ENCODE measurements around the gene RBMS1.

RBMS1 gene

DNA sequence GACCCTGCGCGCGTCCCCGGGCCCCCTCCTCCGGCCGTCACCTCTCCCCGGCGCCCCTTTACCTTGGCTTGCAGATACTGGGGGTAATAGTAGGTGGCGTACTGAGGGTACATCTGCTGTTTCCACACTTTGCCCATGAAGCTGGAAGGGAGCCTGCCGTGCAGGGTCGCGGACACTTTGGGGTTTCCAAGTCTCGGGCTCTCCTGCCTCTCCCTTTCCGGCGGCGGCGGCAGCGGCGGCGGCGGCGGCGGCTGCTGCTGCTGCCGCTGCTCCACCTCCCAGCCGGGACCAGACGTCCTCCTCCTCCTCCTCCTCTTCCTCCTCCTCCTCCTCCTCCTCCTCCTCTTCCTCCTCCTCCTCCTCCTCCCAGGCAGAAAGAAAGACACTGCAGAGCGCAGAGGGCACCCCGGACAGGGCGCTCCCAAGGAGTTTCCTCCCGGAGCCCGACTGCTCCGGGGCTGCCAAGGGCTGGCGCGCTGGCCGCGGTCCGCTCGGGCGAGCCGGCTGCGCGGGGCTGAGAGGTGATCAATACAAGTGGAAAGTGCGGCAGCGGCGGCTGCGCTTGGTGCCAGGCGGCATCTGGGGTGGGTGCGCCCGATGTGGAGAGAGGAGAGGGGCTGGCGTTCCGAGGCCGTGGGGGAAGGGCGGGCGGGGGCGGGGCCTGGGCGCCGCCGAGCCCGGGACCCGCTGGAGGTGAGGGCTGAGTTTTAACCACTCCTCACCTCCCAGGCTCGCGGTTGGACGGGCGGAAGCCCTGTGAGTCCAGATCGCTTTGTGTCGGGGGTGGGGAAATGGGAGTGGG is at the start of gene RBMS1:
Gene RBMS1, minus strand, starts transcription at position 581 of the 802 bp plus-strand sequence. Its CDS starts 444 bp downstream, at position 137.
- DNase-seq (ENCODE audit: low read depth), result no peak

DNA sequence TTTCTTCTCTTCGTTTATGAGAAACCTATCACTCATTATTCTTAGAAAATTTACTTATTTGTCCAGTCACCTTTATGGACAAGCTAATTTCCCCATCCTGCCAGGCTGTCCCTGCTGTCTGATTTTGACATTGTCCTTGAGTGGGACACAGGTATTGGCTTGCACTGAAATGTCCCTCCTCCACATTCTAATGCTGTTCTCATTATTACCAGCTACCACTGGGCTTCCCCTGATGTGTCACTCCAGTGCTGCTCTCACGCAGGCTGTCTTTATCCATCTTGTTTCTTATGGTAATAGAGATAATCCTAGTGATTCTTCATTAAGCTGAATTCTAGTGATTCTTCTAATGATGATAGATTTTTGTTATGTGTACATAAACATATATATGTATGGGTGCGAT is 48.1 kb upstream of the RBMS1 start:
- DNase-seq (ENCODE audit: low read depth), result no peak

DNA sequence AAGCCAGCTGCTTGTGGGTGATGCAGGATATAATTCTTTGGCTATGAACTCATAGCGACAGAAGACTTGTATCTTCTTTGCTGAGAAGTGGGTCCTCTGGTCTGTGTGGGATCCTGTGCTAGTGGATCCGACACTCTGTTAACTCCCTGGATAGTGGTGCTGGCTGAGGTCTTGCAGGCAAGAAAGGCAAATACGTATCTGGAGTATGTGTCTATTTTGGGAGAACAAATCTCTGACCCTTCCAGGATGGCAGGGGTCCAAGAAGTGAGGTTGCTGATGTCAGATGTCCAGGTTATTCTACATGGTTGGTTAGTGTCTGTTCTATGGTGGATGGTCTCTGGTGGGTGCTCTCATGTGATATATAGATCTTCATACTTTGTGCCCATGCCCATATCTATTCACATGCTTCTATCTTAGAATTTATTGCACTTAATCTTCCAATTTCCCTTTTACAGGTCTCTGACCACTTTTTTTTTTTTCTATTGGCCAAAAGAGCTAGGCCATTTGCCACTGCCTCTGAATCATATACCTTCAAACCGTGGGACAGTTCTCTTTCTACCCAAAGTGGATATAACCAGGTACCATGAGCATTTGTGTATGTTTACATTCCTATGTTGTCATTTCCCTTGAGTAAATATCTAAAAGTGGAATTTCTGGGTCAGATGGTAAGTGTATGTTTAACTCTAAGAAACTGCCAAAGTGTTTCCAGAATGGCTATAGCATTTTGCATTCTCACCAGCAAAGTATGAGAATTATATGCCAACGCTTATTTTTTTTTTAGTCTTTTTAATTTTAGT is 45.1 kb upstream of the RBMS1 start:
- no peak for DNase-seq (ENCODE audit: low read depth)

DNA sequence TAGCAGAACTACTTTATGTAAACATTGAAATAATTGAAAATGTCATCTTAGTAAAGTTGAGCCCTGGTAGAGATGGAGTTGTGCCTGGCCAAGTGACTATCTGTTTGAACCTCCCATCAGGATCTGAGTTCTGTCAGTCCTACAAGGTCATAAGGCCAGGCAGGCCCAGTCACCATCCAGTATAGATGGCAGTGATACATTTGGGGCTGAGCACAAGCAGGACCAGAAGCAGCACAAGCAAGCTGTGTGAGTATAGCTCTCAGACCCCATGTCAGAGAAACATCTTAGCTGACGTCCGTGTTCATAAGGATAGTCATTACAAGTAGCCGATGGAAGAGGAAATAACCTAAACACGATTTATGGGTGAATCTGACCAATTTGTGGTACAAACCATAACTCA is 44.5 kb upstream of the RBMS1 start:
- no peak for DNase-seq (ENCODE audit: low read depth)

DNA sequence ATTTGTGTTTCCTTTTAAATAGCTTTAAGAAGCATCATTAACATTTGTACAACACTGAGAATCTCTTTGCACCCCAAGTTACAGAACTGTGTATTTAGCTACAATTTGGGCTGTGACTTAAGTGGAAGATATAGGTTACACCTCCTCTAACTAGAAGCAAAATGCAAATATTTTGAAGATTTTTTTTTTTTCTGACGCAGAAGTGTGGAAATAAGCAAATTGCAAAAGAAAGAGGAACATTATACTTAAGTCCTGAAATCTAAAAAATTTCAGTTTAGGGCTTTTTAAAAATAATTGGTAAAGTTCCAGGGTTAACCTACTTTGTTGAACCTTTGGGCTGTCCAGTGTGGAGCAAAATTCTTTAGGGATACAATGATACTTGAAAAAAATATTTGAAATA is 41.4 kb upstream of the RBMS1 start:
- DNase-seq (ENCODE audit: low read depth), result no peak

DNA sequence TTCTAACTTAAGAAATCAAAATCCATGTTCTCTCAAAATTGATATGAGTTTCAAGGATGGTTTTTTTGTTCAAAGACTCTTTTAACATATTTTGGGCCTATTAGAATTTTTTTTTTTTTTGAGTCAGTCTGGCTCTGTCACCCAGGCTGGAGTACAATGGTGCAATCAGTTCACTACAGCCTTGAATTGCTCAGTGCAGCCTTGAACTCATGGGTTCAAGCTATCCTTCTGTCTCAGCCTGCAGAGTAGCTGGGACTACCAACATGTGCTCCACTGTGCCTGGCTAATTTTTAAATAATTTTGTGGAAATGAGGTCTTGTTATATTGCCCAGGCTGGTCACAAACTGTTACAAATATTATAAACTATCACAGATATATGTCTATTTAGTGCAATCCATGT is 40.6 kb upstream of the RBMS1 start:
- no peak for DNase-seq (ENCODE audit: low read depth)

DNA sequence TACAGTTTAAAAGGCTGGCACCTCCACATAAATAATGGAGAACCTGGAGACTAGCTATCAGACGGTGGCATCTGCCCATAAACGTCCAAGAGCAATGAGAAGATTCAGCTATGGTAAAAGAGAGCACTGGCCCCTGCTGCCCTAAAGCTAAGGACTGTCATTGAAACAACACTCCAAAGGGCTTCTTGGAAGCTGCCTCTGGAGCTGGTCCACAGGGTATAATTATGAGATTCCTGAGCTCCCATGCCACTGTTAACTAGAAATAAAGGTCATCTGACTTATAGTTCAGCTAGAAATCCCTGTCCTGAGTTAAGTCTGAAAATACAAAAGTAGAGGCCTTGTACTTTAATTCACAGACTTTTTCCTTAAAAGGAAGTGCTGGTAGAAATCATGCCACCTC is 39.9 kb upstream of the RBMS1 start:
- DNase-seq (ENCODE audit: low read depth), result no peak

DNA sequence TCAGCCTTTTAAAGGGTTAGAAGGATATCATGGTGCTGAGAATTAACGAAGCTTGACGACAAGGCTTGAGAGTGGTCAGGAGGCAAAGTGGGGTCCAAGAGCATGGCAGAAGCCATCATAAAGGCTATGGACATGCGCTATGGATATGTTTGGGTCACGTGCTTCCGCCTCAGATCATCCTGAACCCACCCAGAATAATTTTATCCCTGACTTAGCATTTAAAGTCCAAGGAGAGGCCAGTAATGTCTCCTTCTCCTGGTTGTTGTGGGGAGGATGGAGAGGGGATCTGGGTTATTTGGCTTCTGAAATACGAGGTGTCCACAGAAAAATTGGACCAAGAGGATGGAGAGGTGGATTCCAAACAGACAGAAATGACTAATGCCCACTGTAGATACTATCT is 38.8 kb upstream of the RBMS1 start:
- DNase-seq (ENCODE audit: low read depth), result no peak

DNA sequence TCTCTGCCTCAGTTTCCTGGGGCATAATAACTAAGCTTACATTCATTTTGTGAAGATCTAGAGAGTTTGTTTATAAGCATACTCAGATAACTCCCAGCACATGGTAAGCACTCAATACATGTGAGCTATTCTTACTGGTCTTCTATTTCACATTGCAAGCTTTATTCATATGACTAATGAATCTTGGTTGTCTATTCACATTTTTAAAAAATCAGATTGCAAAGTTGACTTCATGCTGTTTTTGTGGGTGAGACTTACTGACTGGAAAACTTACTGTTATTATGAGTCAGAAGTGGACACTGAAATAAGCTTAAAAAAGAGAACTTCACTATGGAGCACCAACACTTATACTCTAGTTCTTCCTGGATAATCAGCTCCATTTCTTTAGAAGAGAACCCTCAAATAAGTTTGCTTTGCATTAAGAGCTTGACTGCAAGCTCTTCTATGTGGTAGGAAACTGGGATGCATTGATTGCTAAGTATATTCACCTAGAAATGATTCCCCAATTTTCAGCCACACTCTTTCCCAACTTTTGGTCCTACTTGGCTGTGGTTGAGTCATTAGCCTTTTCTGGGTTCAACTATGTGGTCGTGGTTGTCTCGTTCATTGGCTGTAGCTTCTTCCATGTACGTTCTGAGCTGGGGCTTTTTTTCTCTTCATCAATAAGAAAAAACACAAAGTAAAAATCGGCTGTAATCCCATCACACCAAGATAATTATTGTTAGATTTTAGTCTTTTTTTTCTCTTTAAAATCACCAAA is 29.5 kb upstream of the RBMS1 start:
- no peak for DNase-seq (ENCODE audit: low read depth)

DNA sequence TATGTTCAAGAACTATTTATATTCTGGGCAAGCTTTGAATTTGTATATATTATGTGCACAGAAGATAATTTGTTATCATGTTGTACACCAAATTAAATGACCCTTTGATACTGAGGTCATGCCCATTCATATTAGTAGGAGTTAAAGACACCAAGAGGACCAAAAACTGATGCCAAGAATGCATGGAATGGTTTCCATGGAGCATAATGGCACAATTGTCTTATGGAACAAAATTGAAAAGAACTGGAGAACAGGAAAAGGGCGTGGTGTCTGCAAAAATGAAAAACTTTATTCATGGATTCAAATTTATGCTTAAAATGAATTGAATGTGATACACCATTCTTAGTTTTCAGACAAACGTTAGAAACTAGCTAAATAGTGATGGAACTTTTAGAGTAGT is 24.1 kb upstream of the RBMS1 start:
- no peak for DNase-seq (ENCODE audit: low read depth)

DNA sequence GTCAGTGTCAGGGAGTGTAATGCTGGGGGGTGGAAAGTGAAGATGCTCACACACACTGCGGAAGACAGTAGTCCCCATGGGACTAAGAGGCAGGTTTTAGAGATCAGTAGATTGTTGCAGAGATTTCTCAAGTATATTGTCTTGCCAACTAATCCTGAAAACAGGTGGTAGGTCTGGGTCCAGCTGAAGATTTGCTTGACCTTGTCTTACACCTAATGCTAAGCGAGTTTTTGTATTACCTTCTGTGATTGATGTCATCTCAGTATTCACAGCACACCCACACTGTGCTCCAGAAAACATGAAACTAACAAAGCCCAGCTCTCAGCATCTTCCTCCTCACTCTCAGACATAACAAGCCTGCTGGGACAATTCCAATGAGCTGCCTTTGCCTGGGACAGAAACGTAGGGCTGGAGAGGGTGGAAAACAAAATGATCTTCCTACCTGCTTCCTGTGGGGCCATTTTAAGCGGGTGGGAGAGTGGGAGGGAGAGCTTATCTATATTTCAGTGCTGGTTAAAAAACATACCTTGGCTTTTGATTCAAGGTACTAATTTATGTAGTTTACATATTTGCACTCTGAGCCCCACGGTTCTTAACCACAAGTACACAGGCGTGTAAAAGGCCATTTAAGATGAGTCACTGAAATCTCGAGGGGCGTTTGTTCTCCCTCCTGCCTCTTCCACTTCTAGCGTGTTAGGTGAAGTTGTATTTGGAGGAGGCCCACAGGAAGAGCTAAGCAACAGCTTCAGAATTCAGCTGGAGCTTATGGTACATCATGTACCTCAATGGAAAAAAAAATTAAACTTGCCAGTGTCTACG is 23.1 kb upstream of the RBMS1 start:
- no peak for DNase-seq (ENCODE audit: low read depth)

- DNase-seq (ENCODE audit: low read depth), result no peak
Measured at GRCh38 chr2:160515120-160515519, 21.5 kb upstream of the RBMS1 start.

DNA sequence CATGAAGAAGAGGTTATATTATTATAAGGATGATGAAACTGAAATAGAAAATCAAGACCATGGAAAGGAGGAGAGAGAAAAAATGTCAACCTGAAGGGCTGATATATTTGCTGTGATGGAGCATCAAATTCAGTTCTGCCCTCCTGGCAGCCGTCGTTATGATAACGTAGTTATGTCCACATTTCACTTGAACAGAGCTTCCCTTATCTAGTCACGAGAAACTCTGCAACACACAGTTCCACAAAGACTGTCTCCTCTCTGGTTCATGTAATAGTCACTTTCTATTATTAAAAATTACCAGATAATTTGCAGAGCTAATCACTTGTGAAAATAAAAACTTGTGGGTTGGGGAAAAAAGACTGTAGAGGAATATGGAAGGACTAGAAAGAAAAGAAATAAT is 19.5 kb upstream of the RBMS1 start:
- DNase-seq (ENCODE audit: low read depth), result no peak

DNA sequence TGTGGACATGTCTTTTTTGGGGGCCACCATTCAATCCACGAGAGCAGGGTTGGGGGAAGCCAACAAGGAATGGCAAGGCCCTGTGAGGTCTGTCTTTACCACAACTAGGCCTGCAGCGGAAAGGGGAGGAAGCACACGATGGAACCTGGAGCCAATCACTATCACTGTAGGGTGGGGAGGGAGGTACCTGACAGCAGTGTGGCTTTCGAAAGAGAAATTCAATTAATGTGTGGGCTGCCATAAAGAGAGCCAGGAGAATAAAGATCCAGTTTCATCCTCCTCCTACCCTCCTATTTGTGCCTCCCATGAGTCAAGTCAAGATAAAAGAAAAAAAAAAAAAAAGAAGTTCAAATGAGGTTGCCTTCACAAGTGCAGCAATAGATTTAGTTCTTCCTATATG is 18.9 kb upstream of the RBMS1 start:
- no peak for DNase-seq (ENCODE audit: low read depth)

DNA sequence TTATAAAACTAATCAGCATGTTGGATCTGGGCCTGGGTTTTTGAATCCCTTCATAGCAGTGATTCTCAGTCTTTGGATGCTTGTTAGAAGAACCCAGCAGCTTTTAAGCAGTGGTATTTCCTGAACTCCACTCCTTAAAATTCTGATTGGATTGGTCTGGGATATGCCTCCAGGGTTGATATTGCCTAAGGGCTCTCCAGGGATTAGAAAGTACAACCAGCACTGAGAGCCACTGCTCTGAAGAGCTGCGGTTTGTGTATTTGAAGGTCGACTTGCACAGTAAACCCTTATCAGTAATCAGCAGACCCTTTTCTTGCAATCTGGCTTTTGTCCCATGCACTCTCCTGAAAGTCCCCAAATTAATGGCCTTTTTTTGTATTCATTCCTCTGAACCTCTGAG is 17.0 kb upstream of the RBMS1 start:
- DNase-seq (ENCODE audit: low read depth), result no peak

- no peak for DNase-seq (ENCODE audit: low read depth)
Measured at GRCh38 chr2:160509016-160509415, 15.4 kb upstream of the RBMS1 start.

DNA sequence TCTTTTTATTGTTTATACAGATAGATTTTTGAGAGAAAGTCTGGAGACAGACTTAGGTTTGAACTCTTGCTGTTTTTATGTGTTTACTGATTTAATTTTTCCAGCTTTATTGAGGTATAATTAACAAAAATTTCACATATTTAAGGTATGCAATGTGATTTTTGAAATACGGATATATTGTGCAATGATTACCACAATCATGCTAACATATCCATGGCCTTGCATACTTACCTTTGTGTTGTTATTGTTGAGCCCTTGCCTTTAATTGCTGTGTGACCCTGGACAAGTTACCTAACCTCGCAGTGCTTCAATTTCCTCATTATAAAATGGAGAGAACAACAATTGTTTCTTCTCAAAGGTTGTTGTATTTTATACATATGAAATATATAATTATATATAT is 13.9 kb upstream of the RBMS1 start:
- DNase-seq (ENCODE audit: low read depth), result no peak

DNA sequence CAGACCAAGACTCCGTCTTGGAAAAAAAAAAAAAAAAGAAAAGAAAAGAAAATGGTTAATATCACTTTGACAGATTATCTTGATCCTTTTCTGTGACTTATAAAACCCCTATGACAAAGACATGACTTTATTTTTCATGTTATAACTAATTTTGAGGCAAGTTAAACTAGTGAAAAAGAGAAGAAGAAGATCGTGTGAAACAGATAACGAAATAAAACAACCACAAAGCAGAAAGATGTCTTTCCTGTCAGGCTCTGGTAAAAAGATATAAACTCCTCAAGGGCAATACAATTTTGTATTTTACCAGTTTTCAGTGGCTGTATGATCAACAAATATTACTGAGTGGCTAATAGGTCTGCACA is 13.4 kb upstream of the RBMS1 start:
- DNase-seq (ENCODE audit: low read depth), result no peak

- no peak for DNase-seq (ENCODE audit: low read depth)
Measured at GRCh38 chr2:160506371-160507045, 12.9 kb upstream of the RBMS1 start.

DNA sequence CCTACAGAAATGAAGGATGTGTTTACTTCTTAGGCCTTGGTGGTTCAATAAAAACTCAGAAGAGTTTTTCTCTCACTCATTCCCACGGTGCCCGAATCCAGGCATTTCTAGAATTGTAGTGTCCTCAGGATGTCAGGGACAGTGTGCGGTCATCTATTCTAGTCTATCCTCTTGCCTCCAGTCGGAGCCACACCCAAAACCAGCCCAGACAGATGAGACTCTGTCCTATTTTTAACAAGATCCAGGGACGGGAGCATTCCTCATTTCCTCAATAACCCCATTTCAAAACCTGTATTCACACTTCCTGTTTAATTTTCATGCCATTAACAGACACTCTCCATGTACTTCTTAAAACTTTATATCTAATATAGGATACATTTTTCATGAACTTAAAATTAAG is 11.6 kb upstream of the RBMS1 start:
- no peak for DNase-seq (ENCODE audit: low read depth)

DNA sequence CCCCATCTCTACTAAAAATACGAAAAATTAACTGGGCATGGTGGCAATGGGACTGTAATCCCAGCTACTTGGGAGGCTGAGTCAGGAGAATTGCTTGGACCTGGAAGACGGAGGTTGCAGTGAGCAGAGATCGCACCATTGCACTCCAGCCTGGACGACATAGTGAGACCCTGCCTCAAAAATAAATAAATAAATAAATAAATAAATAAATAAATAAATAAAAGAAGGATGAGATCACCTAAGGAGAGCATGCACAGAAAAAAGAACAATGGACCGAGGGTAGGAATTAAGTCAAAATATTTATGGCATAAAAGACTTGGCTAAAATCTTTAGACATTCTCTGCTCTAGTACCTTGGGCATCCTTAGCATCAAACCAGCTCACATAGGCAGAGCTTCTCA is 8.9 kb upstream of the RBMS1 start:
- no peak for DNase-seq (ENCODE audit: low read depth)

Measured in HS-27A (cell line).